Gastrocnemius medialis (tissue), 4 donors: ENCODE data around the gene PLPPR1.

Experiments
- POLR2A ChIP-seq, 2 donors: fragments of 450-650 bp; IDR thresholded peaks; one replicate each; pipeline ENCODE4 v1.6.1; 2017; ENCODE audit warnings: antibody characterized with exemption in 2 of 2, mild to moderate bottlenecking in 2 of 2, moderate library complexity in 2 of 2
- TF ChIP-seq, protein P1 (sequence below), 5 experiments: fragments of 450-650 bp in 3 of 5; fragments of 200-600 bp in 2 of 5; sonication (generic) in 2 of 5; IDR thresholded peaks in 4 of 5; conservative IDR thresholded peaks in 1 of 5; 1 replicate in 4 of 5; 2 replicates in 1 of 5; pipeline ENCODE4 v1.5.1; 2016 to 2019; ENCODE audit warnings: antibody characterized with exemption in 5 of 5, mild to moderate bottlenecking in 3 of 5, moderate library complexity in 3 of 5

GRCh38 chr9:101212661-101213060 lies 184.1 kb downstream of the PLPPR1 start:
- TF ChIP-seq, protein P1, sequence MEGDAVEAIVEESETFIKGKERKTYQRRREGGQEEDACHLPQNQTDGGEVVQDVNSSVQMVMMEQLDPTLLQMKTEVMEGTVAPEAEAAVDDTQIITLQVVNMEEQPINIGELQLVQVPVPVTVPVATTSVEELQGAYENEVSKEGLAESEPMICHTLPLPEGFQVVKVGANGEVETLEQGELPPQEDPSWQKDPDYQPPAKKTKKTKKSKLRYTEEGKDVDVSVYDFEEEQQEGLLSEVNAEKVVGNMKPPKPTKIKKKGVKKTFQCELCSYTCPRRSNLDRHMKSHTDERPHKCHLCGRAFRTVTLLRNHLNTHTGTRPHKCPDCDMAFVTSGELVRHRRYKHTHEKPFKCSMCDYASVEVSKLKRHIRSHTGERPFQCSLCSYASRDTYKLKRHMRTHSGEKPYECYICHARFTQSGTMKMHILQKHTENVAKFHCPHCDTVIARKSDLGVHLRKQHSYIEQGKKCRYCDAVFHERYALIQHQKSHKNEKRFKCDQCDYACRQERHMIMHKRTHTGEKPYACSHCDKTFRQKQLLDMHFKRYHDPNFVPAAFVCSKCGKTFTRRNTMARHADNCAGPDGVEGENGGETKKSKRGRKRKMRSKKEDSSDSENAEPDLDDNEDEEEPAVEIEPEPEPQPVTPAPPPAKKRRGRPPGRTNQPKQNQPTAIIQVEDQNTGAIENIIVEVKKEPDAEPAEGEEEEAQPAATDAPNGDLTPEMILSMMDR (IDR thresholded peaks at IDR 0.05 in 4 of 5, conservative IDR thresholded peaks at IDR 0.05 in 1 of 5) = no peak
- TF ChIP-seq POLR2A (IDR thresholded peaks at IDR 0.05) = no peak
